Measurements from ENCODE around the gene FRMD5.

The FRMD5 gene

DNA sequence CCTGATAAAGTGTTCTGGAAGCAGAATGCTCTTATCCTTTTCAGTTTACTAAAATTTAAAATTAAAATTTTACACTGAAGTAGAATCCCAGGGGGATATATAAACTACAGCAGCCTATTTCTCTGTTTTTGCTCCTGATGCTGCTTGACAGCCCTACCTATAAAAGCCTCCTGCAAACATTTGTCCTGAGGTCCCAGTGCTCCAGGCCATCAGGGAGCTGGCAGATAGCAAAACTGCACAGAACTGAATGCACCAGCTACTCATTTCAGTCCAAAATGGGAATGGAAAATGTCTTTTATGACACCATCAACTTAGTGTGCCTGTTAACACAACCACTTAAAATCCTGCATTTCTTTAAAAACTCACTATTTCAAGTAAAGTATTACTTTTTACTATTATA lies 50.1 kb downstream of the FRMD5 start:
- Histone ChIP-seq H3K14ac (ENCODE audit: low read length in 2 of 2) (no peak overlapping the region), H3K79me1 (replicated peaks; ENCODE audit: low read length, poor library complexity, severe bottlenecking) (peaks cover 8% of the 10 kb centered on the region), H3K23ac (ENCODE audit: low read length in 2 of 2) (no peak overlapping the region), H3K4me2 (ENCODE audit: low read length, poor library complexity, severe bottlenecking) (no peak overlapping the region), H4K8ac (ENCODE audit: low read length) (no peak overlapping the region), H3K18ac (ENCODE audit: low read depth in 1 of 2, low read length in 2 of 2) (no peak overlapping the region), H2BK15ac (ENCODE audit: low read depth, poor library complexity, severe bottlenecking) (no peak overlapping the region), H3K4ac (ENCODE audit: low read depth in 1 of 2, low read length in 2 of 2) (no peak overlapping the region), H3K4me1 (ENCODE audit: control insufficient read depth, insufficient read depth, low read depth, low read length) (no peaks in the 10 kb centered on the region), H4K91ac (ENCODE audit: low read length) (no peak overlapping the region), H2BK120ac (ENCODE audit: low read depth, low read length) (no peak overlapping the region), H2BK5ac (ENCODE audit: low read depth, low read length, poor library complexity, severe bottlenecking) (no peak overlapping the region), H3K4me3 (ENCODE audit: insufficient read depth in 1 of 2, low read depth in 1 of 2, low read length in 2 of 2) (no peak overlapping the region), H2AK5ac (ENCODE audit: low read length, severe bottlenecking) (no peak overlapping the region), H3K27me3 (ENCODE audit: control insufficient read depth in 1 of 2, insufficient read depth in 1 of 2, low read length in 2 of 2) (no peaks in the 10 kb centered on the region), H3K36me3 (ENCODE audit: control insufficient read depth in 1 of 2, insufficient read depth in 2 of 2, low read depth in 1 of 2, low read length in 2 of 2) (no peaks in the 10 kb centered on the region), H3K27ac (ENCODE audit: low read length, poor library complexity, severe bottlenecking) (no peak overlapping the region), H2AFZ (ENCODE audit: low read depth, low read length) (no peak overlapping the region), H2BK12ac (ENCODE audit: low read length in 2 of 2) (no peak overlapping the region), H3K9me3 (ENCODE audit: control insufficient read depth, low read length) (no peaks in the 10 kb centered on the region), H3K9ac (ENCODE audit: low read length) (no peak overlapping the region)
- no peak for DNase-seq

DNA sequence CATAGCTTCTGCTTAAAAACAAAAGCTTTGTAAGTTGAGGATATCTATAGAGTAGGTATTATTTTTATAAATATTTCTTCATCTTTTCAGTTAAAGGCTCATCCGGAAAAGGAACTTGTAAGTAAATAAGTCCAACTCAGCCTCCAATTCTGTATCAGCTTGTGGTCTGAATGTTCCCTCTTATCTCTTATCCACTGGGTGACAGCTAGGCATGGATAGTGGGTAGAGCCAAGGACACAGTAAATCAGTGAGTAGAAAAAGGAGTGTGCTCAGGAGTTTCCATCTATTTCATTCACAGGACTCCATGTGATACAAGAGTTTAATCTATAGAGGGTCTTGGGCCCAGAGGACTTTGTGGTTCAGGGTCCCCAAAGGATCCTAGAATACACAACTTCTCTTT lies 50.9 kb downstream of the FRMD5 start:
- Histone ChIP-seq H3K4ac (ENCODE audit: low read depth in 1 of 2, low read length in 2 of 2) (no peak overlapping the region), H3K4me3 (ENCODE audit: insufficient read depth in 1 of 2, low read depth in 1 of 2, low read length in 2 of 2) (no peak overlapping the region), H2AK5ac (ENCODE audit: low read length, severe bottlenecking) (no peak overlapping the region), H3K9me3 (ENCODE audit: control insufficient read depth, low read length) (no peaks in the 10 kb centered on the region), H3K79me1 (replicated peaks; ENCODE audit: low read length, poor library complexity, severe bottlenecking) (peaks cover 8% of the 10 kb centered on the region), H3K9ac (ENCODE audit: low read length) (no peak overlapping the region), H2BK15ac (ENCODE audit: low read depth, poor library complexity, severe bottlenecking) (no peak overlapping the region), H3K23ac (ENCODE audit: low read length in 2 of 2) (no peak overlapping the region), H3K27ac (ENCODE audit: low read length, poor library complexity, severe bottlenecking) (no peak overlapping the region), H2BK120ac (ENCODE audit: low read depth, low read length) (no peak overlapping the region), H2BK5ac (ENCODE audit: low read depth, low read length, poor library complexity, severe bottlenecking) (no peak overlapping the region), H2AFZ (ENCODE audit: low read depth, low read length) (no peak overlapping the region), H3K4me1 (ENCODE audit: control insufficient read depth, insufficient read depth, low read depth, low read length) (no peaks in the 10 kb centered on the region), H4K91ac (ENCODE audit: low read length) (no peak overlapping the region), H3K27me3 (ENCODE audit: control insufficient read depth in 1 of 2, insufficient read depth in 1 of 2, low read length in 2 of 2) (no peaks in the 10 kb centered on the region), H3K14ac (ENCODE audit: low read length in 2 of 2) (no peak overlapping the region), H3K18ac (ENCODE audit: low read depth in 1 of 2, low read length in 2 of 2) (no peak overlapping the region), H2BK12ac (ENCODE audit: low read length in 2 of 2) (no peak overlapping the region), H3K36me3 (ENCODE audit: control insufficient read depth in 1 of 2, insufficient read depth in 2 of 2, low read depth in 1 of 2, low read length in 2 of 2) (no peaks in the 10 kb centered on the region), H4K8ac (ENCODE audit: low read length) (no peak overlapping the region), H3K4me2 (ENCODE audit: low read length, poor library complexity, severe bottlenecking) (no peak overlapping the region)
- WGBS = no CpG with 5 or more reads among the region's 1 CpG
- DNase-seq = no peak

DNA sequence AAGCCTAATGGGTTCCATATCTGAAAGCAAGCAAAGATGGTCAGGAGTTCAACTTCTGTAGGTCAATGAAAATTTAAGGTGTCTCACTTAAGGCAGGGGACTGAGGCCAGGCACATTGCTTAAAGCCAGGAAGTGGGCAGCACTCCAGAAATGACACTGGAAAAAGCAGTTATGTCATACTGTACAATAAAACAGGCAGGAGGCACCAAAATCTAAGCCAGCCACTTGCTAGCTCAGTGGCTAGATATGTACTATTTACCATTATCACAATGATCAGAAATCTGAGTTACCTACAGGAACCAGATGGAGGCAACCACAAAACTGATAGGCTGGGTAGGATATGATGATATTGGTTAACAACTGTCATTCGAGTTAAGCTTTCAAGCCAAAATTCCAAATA lies 57.3 kb downstream of the FRMD5 start:
- Histone ChIP-seq H3K9ac (ENCODE audit: low read length) (no peak overlapping the region), H4K91ac (ENCODE audit: low read length) (no peak overlapping the region), H3K18ac (ENCODE audit: low read depth in 1 of 2, low read length in 2 of 2) (no peak overlapping the region), H2BK5ac (ENCODE audit: low read depth, low read length, poor library complexity, severe bottlenecking) (no peak overlapping the region), H3K36me3 (ENCODE audit: control insufficient read depth in 1 of 2, insufficient read depth in 2 of 2, low read depth in 1 of 2, low read length in 2 of 2) (no peaks in the 10 kb centered on the region), H2BK15ac (ENCODE audit: low read depth, poor library complexity, severe bottlenecking) (no peak overlapping the region), H3K27me3 (ENCODE audit: control insufficient read depth in 1 of 2, insufficient read depth in 1 of 2, low read length in 2 of 2) (no peaks in the 10 kb centered on the region), H2AFZ (ENCODE audit: low read depth, low read length) (no peak overlapping the region), H3K79me1 (replicated peaks; ENCODE audit: low read length, poor library complexity, severe bottlenecking) (peaks cover 11% of the 10 kb centered on the region), H2BK12ac (ENCODE audit: low read length in 2 of 2) (no peak overlapping the region), H3K23ac (ENCODE audit: low read length in 2 of 2) (no peak overlapping the region), H2BK120ac (ENCODE audit: low read depth, low read length) (no peak overlapping the region), H3K4me3 (ENCODE audit: insufficient read depth in 1 of 2, low read depth in 1 of 2, low read length in 2 of 2) (no peak overlapping the region), H3K27ac (ENCODE audit: low read length, poor library complexity, severe bottlenecking) (no peak overlapping the region), H3K4me1 (ENCODE audit: control insufficient read depth, insufficient read depth, low read depth, low read length) (no peaks in the 10 kb centered on the region), H3K4ac (ENCODE audit: low read depth in 1 of 2, low read length in 2 of 2) (no peak overlapping the region), H3K14ac (ENCODE audit: low read length in 2 of 2) (no peak overlapping the region), H3K9me3 (ENCODE audit: control insufficient read depth, low read length) (no peaks in the 10 kb centered on the region), H2AK5ac (ENCODE audit: low read length, severe bottlenecking) (no peak overlapping the region), H4K8ac (ENCODE audit: low read length) (no peak overlapping the region), H3K4me2 (ENCODE audit: low read length, poor library complexity, severe bottlenecking) (no peak overlapping the region)
- DNase-seq = no peak
- WGBS = no CpG with 5 or more reads among the region's 1 CpG

DNA sequence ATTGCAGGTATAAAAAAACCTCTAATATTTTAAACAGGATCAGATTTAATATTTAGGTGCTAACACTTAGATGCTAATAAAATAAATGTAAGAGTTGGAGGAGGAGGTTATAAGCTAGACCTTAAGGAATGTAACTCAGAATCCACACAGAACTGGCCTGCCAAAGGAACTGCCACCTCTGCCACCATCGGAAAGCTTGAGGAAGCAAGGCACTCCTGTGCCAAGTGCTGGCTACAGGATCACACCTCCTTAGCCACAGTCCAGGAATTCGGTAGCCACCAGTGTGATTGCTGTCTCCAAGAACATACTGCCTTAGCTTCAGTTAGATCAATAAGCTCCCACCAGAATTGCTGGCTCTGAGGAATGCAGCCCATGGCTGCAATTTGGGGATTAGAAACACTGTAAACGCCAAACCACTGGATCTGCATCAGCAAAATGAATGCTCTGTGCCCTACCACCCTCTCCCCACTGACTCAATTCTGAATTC lies 58.0 kb downstream of the FRMD5 start:
- no peak for DNase-seq
- Histone ChIP-seq H3K4ac (ENCODE audit: low read depth in 1 of 2, low read length in 2 of 2) (no peak overlapping the region), H3K79me1 (replicated peaks; ENCODE audit: low read length, poor library complexity, severe bottlenecking) (peaks cover 14% of the 10 kb centered on the region), H3K36me3 (ENCODE audit: control insufficient read depth in 1 of 2, insufficient read depth in 2 of 2, low read depth in 1 of 2, low read length in 2 of 2) (no peaks in the 10 kb centered on the region), H2AK5ac (ENCODE audit: low read length, severe bottlenecking) (no peak overlapping the region), H2BK120ac (ENCODE audit: low read depth, low read length) (no peak overlapping the region), H3K9ac (ENCODE audit: low read length) (no peak overlapping the region), H3K4me3 (ENCODE audit: insufficient read depth in 1 of 2, low read depth in 1 of 2, low read length in 2 of 2) (no peak overlapping the region), H4K91ac (ENCODE audit: low read length) (no peak overlapping the region), H3K9me3 (ENCODE audit: control insufficient read depth, low read length) (no peaks in the 10 kb centered on the region), H2AFZ (ENCODE audit: low read depth, low read length) (no peak overlapping the region), H3K23ac (ENCODE audit: low read length in 2 of 2) (no peak overlapping the region), H2BK15ac (ENCODE audit: low read depth, poor library complexity, severe bottlenecking) (no peak overlapping the region), H3K4me1 (ENCODE audit: control insufficient read depth, insufficient read depth, low read depth, low read length) (no peaks in the 10 kb centered on the region), H3K14ac (ENCODE audit: low read length in 2 of 2) (no peak overlapping the region), H3K18ac (ENCODE audit: low read depth in 1 of 2, low read length in 2 of 2) (no peak overlapping the region), H2BK5ac (ENCODE audit: low read depth, low read length, poor library complexity, severe bottlenecking) (no peak overlapping the region), H4K8ac (ENCODE audit: low read length) (no peak overlapping the region), H3K27me3 (ENCODE audit: control insufficient read depth in 1 of 2, insufficient read depth in 1 of 2, low read length in 2 of 2) (no peaks in the 10 kb centered on the region), H2BK12ac (ENCODE audit: low read length in 2 of 2) (no peak overlapping the region), H3K27ac (ENCODE audit: low read length, poor library complexity, severe bottlenecking) (no peak overlapping the region), H3K4me2 (ENCODE audit: low read length, poor library complexity, severe bottlenecking) (no peak overlapping the region)
- 84% methylated on average over 3 of the region's 3 CpGs for WGBS

Data from mesenchymal stem cell (in vitro differentiated cells and primary cell).